ENCODE data around the gene PTTG2. TPM values are rescaled to one million over a fixed set of nuclear protein-coding genes. Genes with fewer than 3 reads are reported as not detected.
"Not testable (repeated sequence)": the region's sequence is repeated elsewhere in the genome, so short reads cannot be mapped to it uniquely, and the experiment has no call there.

PTTG2 gene
- total and polyA plus RNA-seq, 12 donors = 0.55 to 1.6 (median 0.87) TPM; not detected in 2

- Histone ChIP-seq H3K36me3 (no peaks in the 10 kb centered on the region), H3K27me3 (no peaks in the 10 kb centered on the region), H3K27ac (no peak overlapping the region), H3K4me3 (no peak overlapping the region), H3K9me3 (no peaks in the 10 kb centered on the region), H3K4me1 (peaks cover 0 to 15% (median 3%) of the 10 kb centered on the region in 9 donors)
- ATAC-seq = peak in 2 of 8 donors; percentile 31 to 62
- TF ChIP-seq, protein P1, sequence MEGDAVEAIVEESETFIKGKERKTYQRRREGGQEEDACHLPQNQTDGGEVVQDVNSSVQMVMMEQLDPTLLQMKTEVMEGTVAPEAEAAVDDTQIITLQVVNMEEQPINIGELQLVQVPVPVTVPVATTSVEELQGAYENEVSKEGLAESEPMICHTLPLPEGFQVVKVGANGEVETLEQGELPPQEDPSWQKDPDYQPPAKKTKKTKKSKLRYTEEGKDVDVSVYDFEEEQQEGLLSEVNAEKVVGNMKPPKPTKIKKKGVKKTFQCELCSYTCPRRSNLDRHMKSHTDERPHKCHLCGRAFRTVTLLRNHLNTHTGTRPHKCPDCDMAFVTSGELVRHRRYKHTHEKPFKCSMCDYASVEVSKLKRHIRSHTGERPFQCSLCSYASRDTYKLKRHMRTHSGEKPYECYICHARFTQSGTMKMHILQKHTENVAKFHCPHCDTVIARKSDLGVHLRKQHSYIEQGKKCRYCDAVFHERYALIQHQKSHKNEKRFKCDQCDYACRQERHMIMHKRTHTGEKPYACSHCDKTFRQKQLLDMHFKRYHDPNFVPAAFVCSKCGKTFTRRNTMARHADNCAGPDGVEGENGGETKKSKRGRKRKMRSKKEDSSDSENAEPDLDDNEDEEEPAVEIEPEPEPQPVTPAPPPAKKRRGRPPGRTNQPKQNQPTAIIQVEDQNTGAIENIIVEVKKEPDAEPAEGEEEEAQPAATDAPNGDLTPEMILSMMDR (IDR thresholded peaks at IDR 0.05) = no peak
- DNase-seq = no peak
- intact Hi-C loops (cut with DNase I) = no loop called here
- 73 to 74% methylated on average over 4 of the region's 4 CpGs for WGBS, 2 donors
Observed at GRCh38 chr4:37922328-37922727, 37.9 kb upstream of the PTTG2 start.

GRCh38 chr4:37923089-37923488, 37.1 kb upstream of the PTTG2 start:
- H3K27ac ChIP-seq; H3K36me3 ChIP-seq; ATAC-seq; DNase-seq; H3K27me3 ChIP-seq; H3K4me3 ChIP-seq; intact Hi-C loops (cut with DNase I); H3K9me3 ChIP-seq: not testable (repeated sequence)
- peaks cover 0 to 15% (median 0%) of the 10 kb centered on the region in 9 donors for H3K4me1 ChIP-seq

DNA sequence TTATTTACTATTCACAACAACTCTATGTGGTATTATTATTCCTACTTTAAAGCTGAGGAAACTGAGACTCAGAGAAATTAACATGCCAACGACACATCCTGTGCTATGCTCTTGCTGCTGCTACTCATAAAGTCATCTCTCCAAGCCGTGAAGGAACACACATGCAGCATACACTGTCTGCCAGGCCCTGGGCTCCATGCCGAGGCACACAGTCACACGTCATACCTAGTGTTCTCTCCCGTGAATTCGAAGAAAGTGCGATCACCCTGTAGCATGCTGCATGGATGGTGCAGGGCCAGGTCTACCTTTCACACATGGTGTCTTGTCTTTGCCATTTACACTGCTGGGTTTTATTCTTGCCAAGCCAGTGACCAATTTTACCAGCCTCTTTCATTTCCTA, 35.3 kb upstream of the PTTG2 start:
- ATAC-seq (peak in 2 of 8 donors; percentile 37 to 55), DNase-seq (no peak)
- H3K9me3 ChIP-seq = no peaks in the 10 kb centered on the region
- intact Hi-C loops (cut with DNase I) = no loop called here
- 73 to 76% methylated on average over 7 of the region's 7 CpGs for WGBS, 2 donors
- no peak overlapping the region for H3K27ac ChIP-seq
- H3K36me3 ChIP-seq = peaks cover 0 to 2% (median 0%) of the 10 kb centered on the region in 9 donors
- no peak overlapping the region for H3K4me3 ChIP-seq
- H3K4me1 ChIP-seq = peaks cover 0 to 27% (median 11%) of the 10 kb centered on the region in 9 donors
- TF ChIP-seq, protein P1 (IDR thresholded peaks at IDR 0.05) = no peak
- no peaks in the 10 kb centered on the region for H3K27me3 ChIP-seq

DNA sequence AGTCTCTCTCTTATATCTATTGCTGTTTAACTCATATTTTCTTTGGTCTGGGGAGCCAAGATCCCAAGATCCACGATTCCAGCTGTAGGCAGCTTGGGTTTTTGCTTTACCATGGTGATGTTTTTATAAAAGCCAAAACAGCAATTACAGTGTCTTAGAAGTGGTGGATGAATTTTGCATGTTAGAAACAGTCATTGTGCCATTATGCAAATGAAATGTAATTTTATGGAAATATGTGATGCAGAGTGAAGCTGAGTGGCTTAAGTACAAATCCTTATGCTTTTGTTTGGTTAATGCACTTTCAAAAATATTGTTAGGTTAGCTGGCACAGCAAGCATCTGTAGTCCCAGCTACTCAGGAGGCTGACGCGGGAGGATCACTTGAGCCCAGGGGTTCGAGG, 32.8 kb upstream of the PTTG2 start:
- TF ChIP-seq, protein P1 (IDR thresholded peaks at IDR 0.05) = no peak
- H3K27me3 ChIP-seq = no peaks in the 10 kb centered on the region
- peaks cover 0 to 30% (median 19%) of the 10 kb centered on the region in 9 donors for H3K4me1 ChIP-seq
- no peak overlapping the region for H3K4me3 ChIP-seq
- DNase-seq = no peak
- intact Hi-C loops (cut with DNase I) = no loop called here
- ATAC-seq = no peak
- WGBS, 2 donors = 86% methylated on average over 4 of the region's 4 CpGs
- H3K36me3 ChIP-seq = peaks cover 0 to 6% (median 0%) of the 10 kb centered on the region in 9 donors
- no peak overlapping the region for H3K27ac ChIP-seq
- no peaks in the 10 kb centered on the region for H3K9me3 ChIP-seq

All from heart right ventricle (tissue), 16 donors.